HG03175 (cell line): ENCODE measurements around the gene NAA10.

Experiments
- ATAC-seq: cut with Tn5 transposase; IDR thresholded peaks from one replicate; pipeline ENCODE4 v1.9.1; 2021; ENCODE audit warnings: mild to moderate bottlenecking, moderate library complexity; ENCODE audit not compliant: unreplicated experiment

Gene NAA10

DNA sequence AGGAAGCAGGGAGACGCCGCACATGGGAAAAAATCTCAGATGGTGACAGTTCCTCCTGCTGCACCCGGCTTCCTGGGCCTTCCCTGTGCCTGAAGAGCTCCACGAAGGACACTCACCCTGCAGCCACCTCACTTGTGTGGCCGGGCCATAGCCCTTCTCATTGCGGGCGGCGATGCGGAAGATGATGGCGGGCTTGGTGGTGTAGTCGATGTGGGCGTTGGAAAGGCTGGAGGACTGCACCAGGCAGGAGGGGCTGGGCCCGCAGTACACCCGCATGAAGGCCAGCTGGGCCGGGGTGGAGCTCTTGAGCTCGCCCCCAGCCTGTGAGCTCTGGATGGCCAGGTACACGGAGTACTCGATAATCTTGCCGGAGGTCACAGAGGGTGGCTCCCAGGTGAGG lies 15.3 kb upstream of the NAA10 start:
- no peak for ATAC-seq

GRCh38 chrX:153948847-153949805 lies 14.3 kb upstream of the NAA10 start:
- ATAC-seq, result no peak

GRCh38 chrX:153948002-153948466 lies 13.2 kb upstream of the NAA10 start:
- ATAC-seq, result no peak

- ATAC-seq, result peak; percentile 75
Measured at GRCh38 chrX:153947009-153947769, 12.4 kb upstream of the NAA10 start.

DNA sequence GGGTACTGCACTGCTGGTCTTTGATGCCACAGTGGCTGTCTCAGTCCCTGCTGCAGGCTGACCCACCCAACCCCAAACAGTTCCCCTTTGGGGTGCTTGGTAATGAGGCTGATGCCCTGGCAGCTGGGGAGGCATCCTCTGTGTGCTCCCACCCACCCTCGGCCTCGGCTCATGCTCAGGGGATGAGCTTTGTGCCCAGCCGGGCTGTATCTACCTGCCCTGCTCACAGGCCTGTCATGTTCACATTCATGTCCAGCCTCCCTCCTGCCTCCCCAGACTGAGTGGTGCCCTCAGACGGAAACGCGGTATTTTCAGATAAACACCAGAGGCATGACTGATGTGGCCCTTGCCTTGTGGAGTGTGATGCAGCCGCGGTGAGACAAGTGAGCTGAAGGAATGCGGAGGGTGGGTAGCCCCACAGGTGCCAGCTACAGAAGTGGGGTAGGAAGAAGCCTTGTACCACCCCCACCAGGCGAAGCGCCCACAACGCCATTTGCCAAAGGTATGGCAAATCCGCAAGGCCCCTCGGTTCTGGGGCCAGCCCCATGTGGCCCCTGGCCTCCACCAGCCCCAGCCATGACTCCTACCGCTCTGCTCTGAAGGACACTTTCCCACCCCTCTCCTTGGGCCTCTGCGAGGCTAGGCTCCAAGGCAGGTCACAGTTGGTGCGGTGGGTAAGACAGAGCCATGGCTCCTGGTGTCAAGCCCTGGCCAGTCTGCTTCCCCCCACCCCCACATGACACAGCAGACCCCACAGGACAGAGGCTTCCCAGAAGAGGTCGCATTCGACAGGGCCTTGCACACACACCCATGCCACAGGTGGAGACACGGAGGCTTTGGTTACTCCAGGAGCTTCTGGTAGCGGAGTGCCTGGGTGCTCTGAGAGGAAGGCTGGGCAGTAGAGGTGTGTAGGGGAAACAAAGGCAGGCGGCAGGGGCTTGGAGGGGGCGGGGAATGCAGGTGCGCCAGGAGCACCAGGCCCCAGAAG lies 11.4 kb upstream of the NAA10 start:
- ATAC-seq, result no peak

DNA sequence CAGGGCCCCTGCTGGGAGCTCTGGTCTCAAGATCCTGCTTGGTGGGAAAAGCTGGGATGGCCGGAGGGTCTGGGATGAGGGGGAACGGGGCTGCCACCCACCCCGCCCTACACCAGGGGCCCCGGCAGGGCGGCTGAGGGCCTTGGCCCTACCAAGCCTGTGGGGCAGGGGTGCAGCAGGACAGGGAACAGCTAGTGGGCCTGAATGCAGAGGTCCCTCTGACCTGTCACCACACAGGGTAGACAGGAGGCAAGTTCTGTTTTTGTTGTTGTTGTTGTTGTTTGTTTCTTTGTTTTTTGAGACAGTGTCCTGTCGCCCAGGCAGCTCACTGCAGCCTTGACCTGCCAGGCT lies 9.9 kb upstream of the NAA10 start:
- no peak for ATAC-seq

DNA sequence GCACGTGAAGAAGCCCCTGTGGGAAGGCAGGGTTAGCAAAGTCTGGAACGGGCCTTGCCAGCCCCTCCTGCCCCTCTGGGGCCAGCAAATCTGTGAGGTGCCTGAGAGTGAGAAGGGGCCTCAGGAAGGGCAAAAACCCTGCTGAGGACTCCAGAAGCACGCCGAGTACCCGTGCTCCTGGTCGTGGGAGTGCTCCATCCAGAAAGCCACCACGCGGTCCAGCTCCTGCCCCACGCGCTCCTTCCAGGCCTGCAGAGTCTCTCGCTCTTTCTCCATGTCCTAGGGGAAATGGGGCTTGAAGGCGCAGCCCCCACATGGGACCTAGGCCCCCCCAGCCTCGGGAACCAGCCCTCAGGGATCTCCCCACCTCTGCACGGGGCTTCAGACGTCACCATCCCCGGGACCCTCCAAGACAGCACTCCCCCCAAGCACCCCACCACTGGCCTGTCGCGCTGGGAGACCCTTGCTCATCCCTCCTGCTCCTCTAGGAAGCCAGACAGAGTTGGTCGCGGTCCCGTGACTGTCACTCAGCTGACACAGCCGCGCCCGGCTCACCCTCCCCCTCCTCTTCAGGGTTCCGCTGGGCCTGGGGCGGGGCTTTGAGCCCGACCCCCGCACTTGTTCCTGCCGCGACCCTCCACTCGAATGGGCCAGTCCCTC lies 9.4 kb upstream of the NAA10 start, which contains the start of gene RENBP:
Gene RENBP, minus strand, starts transcription at position 504 of the 660 bp plus-strand sequence. Its CDS starts 33 bp downstream, at position 471.
- ATAC-seq, result no peak

DNA sequence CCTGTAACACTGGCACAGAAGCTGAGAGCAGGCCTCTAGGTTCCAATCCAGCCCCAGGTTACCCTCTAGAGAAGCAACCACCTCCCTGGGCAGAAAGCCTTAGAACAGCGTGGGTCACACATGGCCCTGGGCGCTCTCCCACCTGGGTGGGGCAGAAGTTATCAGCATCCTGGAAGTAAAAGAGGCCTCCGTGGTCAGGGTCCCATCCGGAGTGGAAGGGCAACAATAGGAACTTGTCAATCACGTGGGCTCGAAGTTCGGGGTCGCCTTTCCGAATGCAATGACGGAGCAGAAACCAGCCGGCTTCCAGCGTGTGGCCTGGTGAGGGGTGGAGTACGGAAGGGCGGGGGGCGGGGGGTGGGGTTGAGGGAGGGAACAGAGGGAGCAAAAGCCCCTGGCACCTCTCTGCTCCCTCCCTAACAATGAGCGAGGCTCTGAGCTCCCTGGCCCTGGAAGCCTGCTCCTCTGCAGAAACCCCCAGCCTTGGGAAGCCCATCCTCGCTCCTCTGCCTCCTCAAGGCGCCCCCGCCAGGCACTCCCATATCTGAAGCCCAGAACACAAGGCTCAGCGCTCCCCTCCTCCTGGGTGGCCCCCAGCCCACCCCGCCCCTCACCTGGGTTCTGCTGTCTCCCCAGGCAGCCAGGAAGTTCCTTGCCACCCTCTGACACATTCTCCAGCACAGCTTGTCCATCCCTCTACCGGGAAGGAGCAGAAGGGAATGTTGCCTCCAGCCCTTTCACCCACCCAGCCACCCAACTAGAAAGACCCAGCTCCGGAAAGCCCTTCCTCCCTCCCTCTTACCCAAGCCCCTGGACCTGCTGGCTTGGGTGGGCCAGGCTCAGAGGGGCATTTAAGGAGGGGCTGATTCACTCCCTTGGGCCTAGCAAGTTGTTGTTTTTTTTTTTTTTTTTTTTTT lies 6.8 kb upstream of the NAA10 start:
- ATAC-seq, result no peak

DNA sequence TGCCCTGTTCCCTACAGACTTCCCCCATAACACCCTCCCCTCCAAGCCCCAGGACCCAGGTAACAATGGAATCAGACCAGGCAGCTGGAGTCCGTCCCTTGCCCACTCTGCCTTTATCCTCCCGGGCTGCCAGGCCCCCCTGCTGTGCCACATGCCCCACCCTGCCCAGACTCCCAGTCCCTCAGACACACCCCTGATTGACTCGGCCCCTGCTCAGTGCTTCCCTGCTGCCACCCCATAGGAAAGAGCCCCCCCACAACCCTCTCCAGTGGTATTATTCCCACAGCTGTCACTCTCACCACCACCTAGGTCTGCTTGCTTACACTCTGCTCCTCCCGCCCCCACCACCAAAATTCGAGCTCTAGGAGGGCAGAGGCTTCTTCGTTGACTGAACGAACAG lies 4.7 kb upstream of the NAA10 start:
- no peak for ATAC-seq

DNA sequence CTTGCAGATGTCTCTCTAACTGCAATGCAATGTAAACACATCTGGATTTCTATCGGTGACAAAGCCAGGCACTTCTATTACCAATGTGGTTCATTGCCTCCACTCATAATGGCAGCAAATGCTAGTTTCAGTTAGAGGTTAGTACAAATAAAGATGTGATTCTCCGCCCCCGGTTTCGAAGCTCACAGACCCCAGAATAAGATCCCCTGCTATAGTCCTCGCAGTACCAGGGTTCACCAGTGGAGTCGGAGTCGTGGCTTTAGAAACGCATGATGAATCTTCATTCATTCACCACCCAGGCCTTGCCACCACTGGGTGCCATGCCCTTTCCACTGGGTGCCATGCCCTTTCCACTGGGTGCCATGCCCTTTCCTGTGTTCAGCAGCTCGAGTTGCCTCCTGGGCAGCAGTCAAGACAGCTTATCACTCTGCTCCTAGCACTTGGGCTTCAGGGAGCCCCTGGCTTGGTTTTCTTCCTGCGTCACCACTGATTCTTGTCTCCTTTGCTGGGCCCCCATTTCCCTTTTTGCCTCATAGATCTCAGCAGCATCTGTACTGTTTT lies 3.5 kb upstream of the NAA10 start:
- ATAC-seq, result no peak

GRCh38 chrX:153937056-153937455 lies 2.2 kb upstream of the NAA10 start:
- no peak for ATAC-seq

DNA sequence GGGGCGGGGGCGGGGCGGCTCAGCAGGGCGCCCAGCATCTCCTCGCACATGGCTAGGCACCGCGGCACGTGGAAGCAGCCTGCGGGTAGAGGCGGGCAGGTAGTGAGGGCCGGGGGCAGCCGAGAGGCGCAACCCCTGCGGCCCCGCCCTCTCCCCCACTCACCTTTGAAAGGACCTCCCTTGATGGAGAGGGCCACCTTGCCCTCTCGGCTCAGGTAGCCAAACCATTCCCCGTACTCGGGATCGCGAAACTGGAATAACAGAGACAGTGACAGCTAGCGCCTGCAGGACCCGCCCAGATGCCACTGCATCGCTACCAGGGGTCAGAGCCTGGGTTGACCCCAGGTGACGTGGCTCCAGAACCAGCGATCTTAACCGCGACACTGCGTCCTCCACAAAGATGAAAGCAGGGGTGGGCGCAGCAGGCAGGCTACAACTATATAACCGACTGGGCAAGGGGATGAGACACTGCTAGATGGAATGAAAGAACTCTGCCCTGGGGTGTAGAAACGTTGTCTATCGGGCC lies 552 bp upstream of the NAA10 start:
- ATAC-seq, result no peak

- peak; percentile 23 for ATAC-seq
Measured at GRCh38 chrX:153934148-153934761, 582 bp downstream of the NAA10 start.

DNA sequence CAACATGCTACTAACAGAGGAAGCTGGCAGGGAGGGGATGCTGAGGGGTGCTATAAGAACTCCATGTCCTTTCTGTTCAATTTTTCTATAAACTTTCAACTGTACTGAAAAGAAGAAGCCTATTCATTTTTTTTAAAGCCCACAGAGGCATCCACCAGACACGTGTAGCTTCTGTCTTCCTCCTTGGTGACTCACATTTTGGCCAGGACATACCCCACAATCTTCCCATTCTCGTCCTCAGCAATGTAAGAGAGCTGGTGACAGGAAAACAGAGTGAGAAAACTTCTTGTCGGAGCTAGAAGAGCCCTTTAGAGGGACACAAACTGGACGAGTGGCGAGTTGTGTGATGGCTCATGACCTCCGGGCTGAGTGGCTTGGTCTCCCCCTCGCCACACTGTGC lies 1.1 kb downstream of the NAA10 start:
- no peak for ATAC-seq

DNA sequence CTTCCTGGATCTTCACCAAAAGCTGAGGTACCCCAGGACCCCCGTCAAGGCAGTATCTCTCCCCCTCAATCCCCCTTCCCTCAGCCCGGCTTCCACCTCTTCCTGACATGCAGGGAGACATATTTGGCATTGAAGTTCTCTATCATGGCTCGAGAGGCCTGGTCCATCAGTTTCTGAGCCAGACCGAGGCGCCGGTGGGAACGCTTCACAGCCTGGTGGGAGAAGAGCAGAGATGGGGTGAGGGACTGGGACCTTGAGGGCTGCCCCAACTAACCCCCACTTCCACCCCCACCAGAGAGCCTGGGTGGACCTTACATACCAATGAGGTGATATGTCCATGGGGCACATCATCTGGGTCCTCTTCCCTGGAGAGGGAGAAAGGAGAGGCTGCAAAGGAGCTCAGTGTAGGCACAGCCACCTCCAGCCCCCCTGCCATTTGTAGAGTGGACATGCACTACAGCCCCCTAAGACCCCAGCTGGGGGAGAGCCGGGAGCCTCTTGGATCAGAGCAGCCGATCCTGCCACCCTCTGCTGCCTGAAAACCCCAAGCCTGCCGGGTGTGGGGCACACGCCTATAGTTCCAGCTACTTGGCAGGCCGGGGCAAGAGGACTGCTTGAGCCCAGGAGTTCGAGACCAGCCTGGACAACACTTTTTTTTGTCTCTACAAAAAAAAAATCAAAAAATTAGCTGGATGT lies 2.5 kb downstream of the NAA10 start:
- ATAC-seq, result no peak

GRCh38 chrX:153931748-153932147 lies 3.1 kb downstream of the NAA10 start:
- ATAC-seq, result no peak

DNA sequence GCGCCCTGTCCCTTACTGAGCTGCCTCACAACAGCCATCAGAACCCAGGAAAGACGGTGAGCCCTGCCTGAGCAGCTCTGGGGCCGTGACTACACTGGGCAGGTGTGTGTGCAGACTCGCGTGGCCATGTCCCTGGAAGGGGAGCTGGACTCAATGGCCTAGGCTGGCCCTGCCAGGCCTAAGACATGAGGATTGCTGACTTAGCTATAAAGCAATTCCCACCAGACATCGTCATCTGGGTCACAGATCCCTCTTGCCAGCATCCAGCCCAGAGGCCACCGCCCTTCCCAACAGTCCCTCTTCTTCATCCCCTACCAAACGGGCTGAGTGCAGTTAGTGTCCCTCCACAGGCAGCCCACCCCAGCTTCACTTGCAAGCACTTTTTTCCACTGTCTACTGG lies 3.7 kb downstream of the NAA10 start:
- no peak for ATAC-seq
